ENCODE results near the gene BICRAL. TPM values are rescaled to one million over a fixed set of nuclear protein-coding genes. Genes with fewer than 3 reads are reported as not detected.

Gene BICRAL
- total RNA-seq, 1 experiment from 2014 or later: 9.7 TPM

- DNase-seq (ENCODE audit: low spot score) (no peak), ATAC-seq (no peak)
- Mint-ChIP-seq H3K4me1 (peaks cover 22% of the 10 kb centered on the region), H3K27ac (no peak overlapping the region), H3K27me3 (ENCODE audit: low read depth) (no peaks in the 10 kb centered on the region; the same call in 1 of the 2 replicates), H3K4me3 (no peak overlapping the region), H3K9me3 (no peaks in the 10 kb centered on the region), H3K36me3 (no peaks in the 10 kb centered on the region)
- no peak for TF ChIP-seq RORB (CRISPR knock-in tag; IDR thresholded peaks at IDR 0.05)
- ChIA-PET POLR2A (interaction anchor here (0.8 kb wide), 1 partner anchor 24 kb away, joined by 3 read pairs; no protein-coding TSS in a partner anchor), CTCF (interaction anchor here (0.7 kb wide), 1 partner anchor 140 kb away, joined by 4 read pairs; no protein-coding TSS in a partner anchor)
Measured at GRCh38 chr6:42904467-42904866, 122.6 kb downstream of the BICRAL start.

GRCh38 chr6:42907336-42907735, 125.5 kb downstream of the BICRAL start:
- Mint-ChIP-seq H3K27ac (no peak overlapping the region), H3K4me1 (peaks cover 5% of the 10 kb centered on the region), H3K27me3 (ENCODE audit: low read depth) (no peaks in the 10 kb centered on the region; the same call in 1 of the 2 replicates), H3K9me3 (no peaks in the 10 kb centered on the region), H3K36me3 (no peaks in the 10 kb centered on the region), H3K4me3 (no peak overlapping the region)
- POLR2A ChIA-PET: no interaction called here
- CTCF ChIA-PET: no interaction called here
- DNase-seq (ENCODE audit: low spot score): no peak
- ATAC-seq: no peak
- TF ChIP-seq ZNF121 (CRISPR knock-in tag; IDR thresholded peaks at IDR 0.05): no peak
- no peak for TF ChIP-seq FOXP1 (CRISPR knock-in tag; IDR thresholded peaks at IDR 0.05; ENCODE audit: borderline replicate concordance)
- no peak for TF ChIP-seq PRDM15 (CRISPR knock-in tag; IDR thresholded peaks at IDR 0.05)
- TF ChIP-seq KAT7 (CRISPR knock-in tag; IDR thresholded peaks at IDR 0.05; ENCODE audit: borderline replicate concordance): no peak
- no peak for TF ChIP-seq ZNF219 (CRISPR knock-in tag; IDR thresholded peaks at IDR 0.05; ENCODE audit: borderline replicate concordance)
- TF ChIP-seq MLX (CRISPR knock-in tag; IDR thresholded peaks at IDR 0.05): no peak
- no peak for TF ChIP-seq ATF2 (CRISPR knock-in tag; IDR thresholded peaks at IDR 0.05; ENCODE audit: borderline replicate concordance, low read depth)
- no peak for TF ChIP-seq ZNF232 (CRISPR knock-in tag; IDR thresholded peaks at IDR 0.05)

- no peaks in the 10 kb centered on the region for H3K9me3 Mint-ChIP-seq
- ATAC-seq (no peak), DNase-seq (ENCODE audit: low spot score) (no peak)
- no peaks in the 10 kb centered on the region; the same call in none of the 2 replicates for H3K27me3 Mint-ChIP-seq (ENCODE audit: low read depth)
- no peaks in the 10 kb centered on the region for H3K36me3 Mint-ChIP-seq
- CTCF ChIA-PET: interaction anchor here (0.7 to 2.2 kb wide), 6 partner anchors 16 to 1412 kb away, joined by 3 to 9 read pairs (median 4); partner anchors contain the start of genes PPP2R5D and UBR2
- H3K27ac Mint-ChIP-seq: no peak overlapping the region
- H3K4me1 Mint-ChIP-seq: peaks cover 5% of the 10 kb centered on the region
- H3K4me3 Mint-ChIP-seq: no peak overlapping the region
- no peak for TF ChIP-seq ZBTB43 (CRISPR knock-in tag; IDR thresholded peaks at IDR 0.05)
- POLR2A ChIA-PET: interaction anchor here (0.5 to 2.1 kb wide), 4 partner anchors 19 to 238 kb away, joined by 3 to 35 read pairs (median 6); partner anchors contain the start of genes CNPY3 and TBCC
Measured at GRCh38 chr6:42909835-42910234, 128.0 kb downstream of the BICRAL start.

All from WTC11 (cell line).